COLO829 (cell line): ENCODE data around the gene TCP10L.
"Not testable (repeated sequence)": the region's sequence is repeated elsewhere in the genome, so short reads cannot be mapped to it uniquely, and the experiment has no call there.

Source experiments
- DNase-seq: peaks from one replicate; pipeline ENCODE4 v3.0.0; 2012; ENCODE audit warnings: low spot score

Gene TCP10L

GRCh38 chr21:32585042-32585710 lies at the start of gene TCP10L:
TSS of gene TCP10L (minus strand) at chr21:32585523. CDS start at chr21:32584304, 1,219 bp downstream.
- no peak for DNase-seq

GRCh38 chr21:32626621-32627196 lies 41.4 kb upstream of the TCP10L start:
- DNase-seq, result no peak

GRCh38 chr21:32618218-32618617 lies 32.9 kb upstream of the TCP10L start:
- DNase-seq, result not testable (repeated sequence)

- no peak for DNase-seq
Observed at GRCh38 chr21:32613436-32614043, 28.2 kb upstream of the TCP10L start.

GRCh38 chr21:32612999-32613337 lies 27.6 kb upstream of the TCP10L start:
- no peak for DNase-seq

GRCh38 chr21:32612075-32612998 lies 27.0 kb upstream of the TCP10L start, which contains the start of gene CFAP298:
TSS of gene CFAP298 (minus strand) at chr21:32612377. CDS start at chr21:32612243, 134 bp downstream.
- peak; percentile 87 for DNase-seq

- DNase-seq, result peak; percentile 25
Observed at GRCh38 chr21:32611471-32611997, 26.2 kb upstream of the TCP10L start.

GRCh38 chr21:32610940-32611339 lies 25.6 kb upstream of the TCP10L start:
- not testable (repeated sequence) for DNase-seq

- DNase-seq, result no peak
Observed at GRCh38 chr21:32608851-32609250, 23.5 kb upstream of the TCP10L start.

- DNase-seq, result no peak
Observed at GRCh38 chr21:32605469-32605868, 20.1 kb upstream of the TCP10L start.

GRCh38 chr21:32604464-32604863 lies 19.1 kb upstream of the TCP10L start:
- DNase-seq, result no peak

- no peak for DNase-seq
Observed at GRCh38 chr21:32603131-32603530, 17.8 kb upstream of the TCP10L start.

GRCh38 chr21:32602099-32602498 lies 16.8 kb upstream of the TCP10L start:
- no peak for DNase-seq

- no peak for DNase-seq
Observed at GRCh38 chr21:32599526-32599925, 14.2 kb upstream of the TCP10L start.

GRCh38 chr21:32599091-32599490 lies 13.8 kb upstream of the TCP10L start:
- no peak for DNase-seq

GRCh38 chr21:32597205-32597604 lies 11.9 kb upstream of the TCP10L start:
- DNase-seq, result peak; percentile 71

- no peak for DNase-seq
Observed at GRCh38 chr21:32595431-32595830, 10.1 kb upstream of the TCP10L start.

GRCh38 chr21:32593690-32594089 lies 8.4 kb upstream of the TCP10L start:
- no peak for DNase-seq

GRCh38 chr21:32592929-32593502 lies 7.7 kb upstream of the TCP10L start:
- no peak for DNase-seq

GRCh38 chr21:32590130-32590529 lies 4.8 kb upstream of the TCP10L start:
- DNase-seq, result no peak

- no peak for DNase-seq
Observed at GRCh38 chr21:32587651-32588050, 2.3 kb upstream of the TCP10L start.

- no peak for DNase-seq
Observed at GRCh38 chr21:32587120-32587519, 1.8 kb upstream of the TCP10L start.
